Activated T-helper 1 cell treated with Interleukin-2 at 50 U/mL for 16 hours (primary cell): ENCODE measurements around the gene NME8.

Experiments used
- DNase-seq: peaks from one replicate; pipeline ENCODE4 v3.0.0-alpha.2; 2020; ENCODE audit warnings: low read depth

NME8 gene

GRCh38 chr7:37901236-37901827 is 52.9 kb downstream of the NME8 start:
- no peak for DNase-seq

- no peak for DNase-seq
Observed at GRCh38 chr7:37901890-37902524, 53.6 kb downstream of the NME8 start.

- DNase-seq, result no peak
Observed at GRCh38 chr7:37908221-37908788, 59.9 kb downstream of the NME8 start.

GRCh38 chr7:37912756-37913155 is 64.4 kb downstream of the NME8 start:
- DNase-seq, result no peak

- no peak for DNase-seq
Observed at GRCh38 chr7:37915438-37915837, 67.0 kb downstream of the NME8 start.

GRCh38 chr7:37916017-37916672 is 67.7 kb downstream of the NME8 start:
- DNase-seq, result no peak

GRCh38 chr7:37916673-37917660 is 68.6 kb downstream of the NME8 start, which contains the start of gene SFRP4:
SFRP4 (minus strand) TSS chr7:37916817; CDS start chr7:37916537, 280 bp downstream.
- DNase-seq, result no peak

- no peak for DNase-seq
Observed at GRCh38 chr7:37918526-37918925, 70.1 kb downstream of the NME8 start.

- DNase-seq, result no peak
Observed at GRCh38 chr7:37920305-37920848, 72.0 kb downstream of the NME8 start, which contains the start of gene EPDR1. EPDR1 (plus strand) TSS chr7:37920640; CDS start chr7:37920940, 300 bp downstream.

GRCh38 chr7:37920849-37921805 is 72.7 kb downstream of the NME8 start:
- DNase-seq, result no peak

- DNase-seq, result no peak
Observed at GRCh38 chr7:37921876-37922275, 73.5 kb downstream of the NME8 start.

- DNase-seq, result no peak
Observed at GRCh38 chr7:37923996-37924395, 75.6 kb downstream of the NME8 start.

GRCh38 chr7:37924491-37925041 is 76.2 kb downstream of the NME8 start:
- no peak for DNase-seq

- DNase-seq, result no peak
Observed at GRCh38 chr7:37925620-37926019, 77.2 kb downstream of the NME8 start.

- DNase-seq, result no peak
Observed at GRCh38 chr7:37927773-37928444, 79.5 kb downstream of the NME8 start.

- no peak for DNase-seq
Observed at GRCh38 chr7:37928878-37929277, 80.5 kb downstream of the NME8 start.

GRCh38 chr7:37930226-37930948 is 82.0 kb downstream of the NME8 start:
- DNase-seq, result no peak

- no peak for DNase-seq
Observed at GRCh38 chr7:37932543-37932942, 84.1 kb downstream of the NME8 start.
